GM19438 (cell line): ENCODE data around the gene MED15.
A peak's percentile ranks its signal among the peaks of the same experiment; 100 is the strongest.
"Not testable (repeated sequence)": the region's sequence is repeated elsewhere in the genome, so short reads cannot be mapped to it uniquely, and the experiment has no call there.

ENCODE experiments used
- ATAC-seq: cut with Tn5 transposase; IDR thresholded peaks from one replicate; pipeline ENCODE4 v1.9.1; 2021; ENCODE audit warnings: low read depth; ENCODE audit not compliant: unreplicated experiment

The MED15 gene

GRCh38 chr22:20507253-20508066 lies at the start of gene MED15:
MED15 (plus strand) TSS chr22:20507610; CDS start chr22:20507679, 69 bp downstream.
- ATAC-seq: peak; percentile 73

- ATAC-seq: no peak
Measured at GRCh38 chr22:20458530-20459151, 48.8 kb upstream of the MED15 start.

- no peak for ATAC-seq
Measured at GRCh38 chr22:20459152-20459542, 48.3 kb upstream of the MED15 start.

- ATAC-seq: no peak
Measured at GRCh38 chr22:20459862-20460261, 47.5 kb upstream of the MED15 start.

- ATAC-seq: no peak
Measured at GRCh38 chr22:20463324-20464095, 43.9 kb upstream of the MED15 start.

GRCh38 chr22:20464096-20464614 lies 43.3 kb upstream of the MED15 start:
- no peak for ATAC-seq

GRCh38 chr22:20464912-20465758 lies 42.3 kb upstream of the MED15 start:
- ATAC-seq: no peak

GRCh38 chr22:20465759-20466077 lies 41.7 kb upstream of the MED15 start:
- no peak for ATAC-seq

GRCh38 chr22:20466659-20467379 lies 40.6 kb upstream of the MED15 start:
- ATAC-seq: no peak

- no peak for ATAC-seq
Measured at GRCh38 chr22:20469110-20469868, 38.1 kb upstream of the MED15 start.

- not testable (repeated sequence) for ATAC-seq
Measured at GRCh38 chr22:20470525-20470924, 36.9 kb upstream of the MED15 start.

- ATAC-seq: no peak
Measured at GRCh38 chr22:20471126-20471833, 36.1 kb upstream of the MED15 start.

GRCh38 chr22:20472629-20473442 lies 34.6 kb upstream of the MED15 start:
- no peak for ATAC-seq

- ATAC-seq: no peak
Measured at GRCh38 chr22:20475115-20475436, 32.3 kb upstream of the MED15 start.

- ATAC-seq: not testable (repeated sequence)
Measured at GRCh38 chr22:20475569-20475968, 31.8 kb upstream of the MED15 start.

GRCh38 chr22:20478059-20478458 lies 29.4 kb upstream of the MED15 start:
- ATAC-seq: not testable (repeated sequence)

- no peak for ATAC-seq
Measured at GRCh38 chr22:20479612-20480196, 27.7 kb upstream of the MED15 start.
